BE2C (cell line): ENCODE data around the gene MESD.

Experiments used
- DNase-seq: peaks from one replicate; pipeline ENCODE4 v3.0.0-alpha.2; 2020
- H3K27me3 ChIP-seq: fragments of 250-450 bp; sonication (Bioruptor Pico); 2 replicates; pipeline ENCODE4 v1.5.1; 2020; ENCODE audit warnings: mild to moderate bottlenecking
- H3K36me3 ChIP-seq: fragments of 250-450 bp; sonication (Bioruptor Pico); 2 replicates; pipeline ENCODE4 v1.5.1; 2020; ENCODE audit warnings: mild to moderate bottlenecking
- H3K4me1 ChIP-seq: fragments of 250-450 bp; sonication (Bioruptor Pico); 2 replicates; pipeline ENCODE4 v1.5.1; 2020
- H3K4me3 ChIP-seq: 2 replicates; pipeline ENCODE4 v1.5.1; 2011; ENCODE audit warnings: low read depth, low read length
- H3K9me3 ChIP-seq: fragments of 250-450 bp; sonication (Bioruptor Pico); 2 replicates; pipeline ENCODE4 v1.5.1; 2020
- CTCF ChIP-seq: IDR thresholded peaks from 2 replicates; pipeline ENCODE4 v1.5.1; 2012; ENCODE audit warnings: mild to moderate bottlenecking, low read depth, low read length

The MESD gene

GRCh38 chr15:80985981-80986380 is 3.6 kb downstream of the MESD start:
- Histone ChIP-seq H3K27me3 (no peaks in the 10 kb centered on the region), H3K36me3 (peaks cover 3% of the 10 kb centered on the region; the same call in 1 of the 2 replicates), H3K4me1 (no peaks in the 10 kb centered on the region), H3K9me3 (no peaks in the 10 kb centered on the region), H3K4me3 (no peak overlapping the region)
- DNase-seq = no peak
- no peak for TF ChIP-seq CTCF

GRCh38 chr15:80984856-80985255 is 4.8 kb downstream of the MESD start:
- DNase-seq = no peak
- H3K4me3 ChIP-seq = no peak overlapping the region
- peaks cover 9% of the 10 kb centered on the region; the same call in 1 of the 2 replicates for H3K36me3 ChIP-seq
- H3K4me1 ChIP-seq = no peaks in the 10 kb centered on the region
- H3K9me3 ChIP-seq = no peaks in the 10 kb centered on the region
- TF ChIP-seq CTCF = no peak
- no peaks in the 10 kb centered on the region for H3K27me3 ChIP-seq

- no peak for DNase-seq
- H3K4me3 ChIP-seq = no peak overlapping the region
- no peak for TF ChIP-seq CTCF
- H3K27me3 ChIP-seq = no peaks in the 10 kb centered on the region
- no peaks in the 10 kb centered on the region for H3K4me1 ChIP-seq
- H3K36me3 ChIP-seq = peaks cover 24% of the 10 kb centered on the region
- H3K9me3 ChIP-seq = no peaks in the 10 kb centered on the region
These were observed 6.8 kb downstream of the MESD start for GRCh38 chr15:80982839-80983238.

- Histone ChIP-seq H3K27me3 (no peaks in the 10 kb centered on the region), H3K36me3 (peaks cover 25% of the 10 kb centered on the region), H3K9me3 (no peaks in the 10 kb centered on the region), H3K4me1 (no peaks in the 10 kb centered on the region), H3K4me3 (no peak overlapping the region)
- DNase-seq = no peak
- no peak for TF ChIP-seq CTCF
These were observed 7.4 kb downstream of the MESD start for GRCh38 chr15:80982205-80982604.

GRCh38 chr15:80979538-80980200 is 9.9 kb downstream of the MESD start:
- no peaks in the 10 kb centered on the region for H3K4me1 ChIP-seq
- DNase-seq = no peak
- H3K9me3 ChIP-seq = no peaks in the 10 kb centered on the region
- no peak overlapping the region for H3K4me3 ChIP-seq
- H3K27me3 ChIP-seq = no peaks in the 10 kb centered on the region
- TF ChIP-seq CTCF = no peak
- H3K36me3 ChIP-seq = peaks cover 28% of the 10 kb centered on the region

- TF ChIP-seq CTCF = no peak
- Histone ChIP-seq H3K27me3 (no peaks in the 10 kb centered on the region), H3K9me3 (no peaks in the 10 kb centered on the region), H3K4me1 (no peaks in the 10 kb centered on the region), H3K36me3 (peaks cover 28% of the 10 kb centered on the region), H3K4me3 (no peak overlapping the region)
- no peak for DNase-seq
These were observed 10.8 kb downstream of the MESD start for GRCh38 chr15:80978685-80979329.
